Activated gamma-delta T cell treated with Interleukin-2 at 50 U/mL for 16 hours (primary cell): ENCODE measurements around the gene CHST13.

Experiments
- DNase-seq: peaks from one replicate; pipeline ENCODE4 v3.0.0-alpha.2; 2020

CHST13 gene

DNA sequence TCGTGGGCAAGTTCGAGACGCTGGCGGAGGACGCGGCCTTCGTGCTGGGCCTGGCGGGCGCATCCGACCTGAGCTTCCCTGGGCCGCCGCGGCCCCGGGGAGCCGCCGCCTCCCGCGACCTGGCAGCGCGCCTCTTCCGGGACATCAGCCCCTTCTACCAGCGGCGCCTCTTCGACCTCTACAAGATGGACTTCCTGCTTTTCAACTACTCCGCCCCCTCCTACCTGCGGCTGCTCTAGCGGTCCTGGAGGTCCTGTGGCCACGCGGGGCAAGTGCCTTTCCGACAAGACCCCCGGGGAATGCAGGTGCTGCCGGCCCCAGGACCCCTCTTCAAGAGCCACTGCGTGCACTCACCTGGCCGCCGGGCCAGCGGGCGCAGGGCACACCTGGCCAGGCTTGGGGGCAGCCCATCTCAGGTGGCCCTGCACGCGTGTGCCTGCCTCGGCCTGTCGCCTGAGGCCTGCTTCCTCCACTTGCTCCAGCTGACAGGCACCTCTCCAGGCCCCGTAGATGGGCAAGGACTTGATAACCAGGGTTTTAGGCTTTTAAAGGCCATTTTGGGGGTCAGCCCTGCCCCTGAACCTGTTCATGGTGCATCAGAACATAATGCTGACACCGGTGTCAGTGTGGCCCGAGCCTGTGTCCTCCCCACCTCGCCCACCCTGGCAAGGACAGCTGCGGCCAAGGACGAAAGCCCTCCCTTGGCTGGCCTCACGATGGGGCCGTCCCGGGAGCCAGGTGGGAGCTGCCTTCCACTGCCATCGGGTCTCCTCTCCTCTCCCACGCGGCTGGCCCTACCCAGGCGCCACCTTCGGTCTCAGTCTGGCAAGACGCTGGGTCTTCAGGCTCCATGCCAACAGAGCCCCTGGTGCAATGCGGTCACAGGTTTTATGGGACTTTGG is 18.6 kb downstream of the CHST13 start:
- DNase-seq = no peak

GRCh38 chr3:126543457-126544061 is 19.6 kb downstream of the CHST13 start:
- DNase-seq = no peak

DNA sequence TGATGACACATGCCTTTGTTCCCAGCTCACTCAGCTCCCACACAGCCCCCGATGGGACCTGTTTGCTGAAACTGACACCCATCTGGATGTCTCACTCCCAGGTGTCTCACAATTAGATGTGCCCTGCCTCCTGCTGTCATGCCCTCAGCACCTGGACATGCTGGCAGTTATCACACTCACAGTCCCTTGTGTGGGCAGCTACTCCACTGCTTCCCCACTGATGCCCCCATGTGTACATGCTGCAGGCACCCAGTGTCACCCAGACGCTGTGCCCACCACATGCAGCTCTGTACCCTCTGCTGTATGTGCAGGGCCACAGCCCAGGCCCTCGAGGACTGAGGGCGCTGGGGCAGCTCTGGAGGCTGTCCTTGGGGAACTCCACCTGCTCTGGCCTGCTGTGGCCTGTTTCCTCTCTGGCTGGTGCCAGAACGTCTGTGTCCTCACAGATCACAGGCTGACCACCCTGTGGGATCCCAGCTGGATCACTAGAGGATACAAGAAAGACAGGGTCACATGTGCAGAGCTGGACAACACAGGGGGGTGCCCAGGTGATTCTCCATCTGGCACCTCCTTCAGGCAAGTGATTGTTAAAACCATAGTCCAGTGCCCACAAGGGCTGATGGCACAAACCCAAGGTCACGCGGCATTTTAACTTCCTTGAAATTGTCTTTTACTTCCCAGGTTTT is 20.8 kb downstream of the CHST13 start:
- no peak for DNase-seq

DNA sequence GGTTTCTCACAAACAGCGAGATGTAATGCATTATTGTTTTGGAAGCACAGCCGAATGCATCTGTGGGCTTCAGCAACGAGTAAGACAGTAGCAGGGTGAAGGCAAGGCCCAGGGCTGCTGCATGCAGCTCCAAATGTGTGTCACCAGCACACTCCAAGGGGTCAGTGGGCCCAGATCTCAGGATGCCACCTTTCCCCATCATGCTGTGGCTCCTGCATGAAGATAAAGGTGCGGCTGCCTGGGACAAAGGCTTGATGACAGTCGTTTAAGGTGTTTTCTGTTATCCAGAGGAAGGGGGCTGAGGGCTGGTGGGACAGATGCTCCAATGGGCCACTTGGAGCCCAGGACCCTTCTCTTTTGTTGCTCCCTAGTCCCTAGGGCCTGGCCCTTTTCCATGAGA is 21.6 kb downstream of the CHST13 start:
- no peak for DNase-seq

DNA sequence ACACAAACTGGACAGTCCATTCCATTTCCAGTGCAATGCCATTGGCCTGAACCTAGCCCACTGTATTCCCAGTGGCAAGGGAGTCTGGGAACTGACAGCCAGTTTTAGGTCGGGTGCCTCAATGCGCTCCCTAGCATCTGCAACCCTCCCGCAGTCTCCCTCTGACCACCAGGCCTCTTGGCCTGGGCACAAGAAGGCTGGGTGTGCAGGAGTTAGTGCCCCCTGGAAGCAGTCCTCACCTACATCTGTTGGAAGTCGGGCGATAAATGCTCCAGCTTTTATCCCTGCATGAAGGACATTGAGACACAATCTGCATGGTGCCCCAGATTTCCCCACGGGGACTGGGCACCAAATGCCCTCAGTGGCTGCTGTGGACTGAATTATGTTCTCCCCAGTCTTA is 22.1 kb downstream of the CHST13 start:
- no peak for DNase-seq

- DNase-seq = no peak
Measured at GRCh38 chr3:126546549-126547239, 22.7 kb downstream of the CHST13 start.

GRCh38 chr3:126547721-126548120 is 23.8 kb downstream of the CHST13 start:
- no peak for DNase-seq

DNA sequence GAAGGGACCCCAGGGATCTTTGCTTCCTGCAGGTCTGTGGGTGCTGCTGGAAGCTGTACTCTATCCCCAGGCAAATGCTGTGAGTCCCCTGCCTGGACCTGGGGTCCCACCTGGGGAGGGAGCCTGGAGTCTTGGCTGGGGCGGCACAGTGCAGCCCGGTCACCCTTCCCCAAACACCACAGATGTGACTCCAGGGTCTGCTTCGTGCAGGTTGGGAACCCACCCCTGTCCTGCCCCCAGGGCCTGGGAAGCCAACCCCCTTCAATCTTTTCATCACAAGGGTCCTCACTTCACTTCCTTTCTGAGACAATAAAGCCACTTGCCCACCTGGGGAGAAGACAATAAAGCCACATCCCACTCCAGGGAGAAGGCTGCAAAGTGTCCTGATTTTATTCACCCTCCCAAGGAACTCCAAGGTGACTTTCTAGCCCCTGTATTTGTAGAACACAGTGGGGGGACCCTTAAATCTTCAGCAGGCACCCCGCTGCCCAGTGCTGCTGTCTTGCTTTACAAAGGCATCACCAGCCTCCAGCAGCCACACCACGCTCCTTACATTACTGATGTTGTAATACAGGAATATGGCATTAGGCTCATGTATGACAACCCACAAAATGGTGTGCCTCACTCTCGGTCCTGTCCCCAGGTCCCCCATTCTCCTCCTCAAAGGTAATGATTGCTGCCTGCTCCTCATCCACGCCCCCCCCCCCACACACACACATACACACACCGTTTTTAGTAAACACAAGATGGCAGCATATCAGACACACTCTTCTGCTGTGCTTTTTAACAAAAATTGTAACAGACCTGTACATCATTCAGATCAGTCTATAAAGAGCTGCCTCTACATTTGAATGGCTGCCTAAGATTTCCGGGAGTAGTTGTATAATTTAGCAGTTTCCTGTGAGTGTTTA is 24.9 kb downstream of the CHST13 start:
- DNase-seq = no peak

DNA sequence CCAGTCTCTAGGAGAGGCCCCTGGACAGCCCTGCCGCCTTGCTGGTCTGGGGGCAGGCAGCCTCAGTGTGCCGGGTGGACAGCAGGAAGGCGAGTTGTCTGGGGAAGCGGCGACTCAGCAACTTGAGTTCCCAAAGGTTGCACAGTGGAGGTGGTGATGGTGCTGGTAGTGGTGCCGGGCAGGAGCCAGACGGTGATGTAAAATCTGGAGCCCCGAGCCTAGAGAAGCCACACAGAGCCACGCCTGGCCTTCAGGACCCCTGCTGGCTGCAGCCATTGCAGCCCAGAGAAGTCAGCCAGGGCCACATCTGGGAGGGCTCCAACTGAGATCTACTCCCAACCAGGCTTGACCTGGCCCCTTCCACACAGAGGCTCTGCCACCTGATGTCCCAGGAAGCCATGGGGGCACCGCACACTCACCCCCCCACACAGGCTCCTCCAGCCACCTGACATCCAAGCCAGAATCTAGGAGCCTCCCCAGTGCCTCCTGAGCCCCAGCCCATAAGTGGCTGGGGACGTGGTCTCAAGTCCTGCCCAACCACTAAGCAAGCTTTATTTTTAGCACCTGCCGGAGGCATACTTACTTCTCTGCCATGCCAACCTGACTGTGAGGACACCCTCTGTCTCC is 26.0 kb downstream of the CHST13 start:
- DNase-seq = no peak

GRCh38 chr3:126550488-126551051 is 26.6 kb downstream of the CHST13 start:
- DNase-seq = no peak

DNA sequence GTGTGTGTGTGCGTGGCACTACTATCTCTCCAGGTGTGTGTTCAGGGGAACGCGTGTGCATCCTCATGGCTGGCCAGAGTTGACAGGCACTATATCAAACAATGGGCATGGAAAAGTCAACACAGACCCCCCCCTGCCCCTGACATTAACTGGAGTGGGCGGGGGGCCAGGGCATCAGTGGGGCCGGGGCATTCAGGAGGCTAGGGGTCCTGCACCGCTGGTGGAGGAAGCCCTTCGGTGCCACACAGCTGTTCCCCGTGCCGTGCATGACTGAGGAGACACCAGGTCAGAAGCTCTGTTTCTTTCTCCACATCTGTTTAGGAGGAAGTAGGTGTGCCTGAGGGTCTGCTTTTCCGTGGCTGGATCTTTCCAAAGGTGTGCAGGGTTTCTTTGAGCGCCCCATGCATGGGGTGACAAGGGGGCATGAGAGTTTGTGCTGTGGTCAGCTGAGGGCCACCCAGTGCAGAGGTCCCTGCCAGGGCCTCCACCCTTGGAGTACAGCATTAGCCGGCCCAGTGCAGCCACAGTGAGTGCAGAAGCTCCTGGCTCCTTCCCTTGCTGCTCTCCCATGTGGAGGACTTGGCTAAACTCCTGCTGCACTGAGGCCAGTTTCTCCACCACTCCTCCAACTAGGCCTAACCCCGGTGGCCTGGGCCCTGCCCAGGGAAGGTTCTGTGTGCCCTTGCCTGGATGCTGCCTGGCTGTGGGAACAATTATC is 27.3 kb downstream of the CHST13 start:
- DNase-seq = no peak

GRCh38 chr3:126551839-126552687 is 28.1 kb downstream of the CHST13 start:
- DNase-seq = no peak

GRCh38 chr3:126552688-126553283 is 28.8 kb downstream of the CHST13 start:
- DNase-seq = no peak

- DNase-seq = no peak
Measured at GRCh38 chr3:126553284-126554084, 29.5 kb downstream of the CHST13 start.

GRCh38 chr3:126554560-126555525 is 30.9 kb downstream of the CHST13 start:
- DNase-seq = no peak

DNA sequence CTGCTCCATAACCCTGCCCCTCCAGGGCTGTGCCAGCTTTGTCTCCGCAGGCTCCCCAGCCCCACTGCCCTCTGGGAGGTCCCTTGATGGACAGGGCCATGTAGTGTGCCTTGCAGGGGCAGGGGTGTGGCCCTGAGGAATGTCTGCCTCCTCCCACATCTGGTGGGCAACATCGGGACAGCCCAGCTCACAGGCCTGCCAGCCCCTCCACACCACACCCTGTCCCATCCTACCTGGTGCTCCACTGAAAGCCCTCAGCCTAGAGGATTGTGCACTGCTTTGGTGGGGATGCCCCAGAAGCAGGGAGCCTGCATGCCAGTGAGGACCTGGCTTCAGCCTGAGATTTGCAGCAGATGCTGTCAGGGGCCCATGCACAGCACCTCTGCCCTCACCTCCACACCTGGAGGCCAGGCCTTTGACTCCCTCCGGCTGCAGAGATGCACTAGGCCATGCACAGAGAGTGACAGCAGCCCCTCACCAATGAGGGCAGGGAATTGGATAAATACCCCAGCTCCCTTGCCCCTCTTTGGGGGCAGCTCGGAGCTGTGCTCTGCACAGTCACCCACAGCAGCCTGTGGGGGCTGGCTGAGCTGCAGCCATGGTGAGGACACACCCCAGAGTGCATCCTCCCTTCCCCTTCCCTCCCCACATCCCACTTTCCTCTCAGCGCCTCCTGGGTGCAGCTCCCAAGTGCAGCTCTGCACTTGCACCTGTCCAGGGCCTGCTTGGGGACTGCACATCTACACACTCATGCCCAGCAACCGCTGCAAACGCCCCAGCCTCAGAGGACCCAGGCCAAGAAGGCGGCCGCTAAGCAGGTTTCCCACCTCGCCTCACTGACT is 32.1 kb downstream of the CHST13 start:
- no peak for DNase-seq
